Measurements from ENCODE around the gene MPRIP. TPM values are rescaled to one million over a fixed set of nuclear protein-coding genes. Genes with fewer than 3 reads are reported as not detected.

The MPRIP gene
- total and polyA plus RNA-seq, 2 donors (not counting 3 experiments of a cell fraction or from before 2014, with no cell fraction given), result 94.6 to 246 TPM

DNA sequence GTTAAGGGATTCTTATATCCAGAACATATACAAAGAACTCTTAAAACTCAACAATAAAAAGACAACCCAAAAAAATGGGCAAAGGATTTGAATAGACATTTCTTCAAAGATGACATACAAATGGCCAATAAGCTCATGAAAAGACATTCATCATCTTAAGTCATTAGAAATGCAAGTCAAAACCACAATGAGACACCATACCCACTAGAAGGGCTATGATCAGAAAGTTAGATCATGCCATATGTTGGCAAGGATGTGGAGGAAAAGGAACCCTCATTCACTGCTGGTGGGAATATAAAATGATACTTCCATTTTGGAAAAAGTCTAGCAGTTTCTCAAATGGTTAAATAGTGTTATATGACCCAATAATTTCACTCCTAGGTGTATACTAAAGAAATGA is 154.5 kb downstream of the MPRIP start:
- intact Hi-C loops (cut with micrococcal nuclease), result loop anchor here (1.0 kb wide), 1 partner anchor 9 kb away; no protein-coding TSS in a partner anchor

DNA sequence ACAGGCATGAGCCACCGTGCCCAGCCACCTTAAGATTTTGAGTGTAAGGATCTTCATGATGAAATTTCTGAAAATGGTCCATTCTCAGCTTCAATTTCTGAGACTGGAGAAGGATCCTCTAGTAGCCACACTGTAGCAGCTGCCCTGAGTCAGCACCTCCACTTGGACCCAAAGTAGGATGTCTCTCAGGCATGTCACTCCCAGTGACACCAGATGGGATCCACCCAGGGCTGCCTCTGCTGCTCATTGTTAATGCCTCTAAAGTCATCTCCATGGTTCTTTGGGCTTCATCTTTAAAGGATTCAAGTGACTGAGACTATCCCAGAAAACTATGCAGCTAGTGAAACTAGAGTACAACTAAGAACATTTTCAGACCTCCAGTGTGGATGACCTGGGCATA is 156.0 kb downstream of the MPRIP start:
- Histone ChIP-seq H2AFZ (ENCODE audit: low read depth, low read length) (no peak overlapping the region), H3K4me1 (ENCODE audit: control insufficient read depth, extremely low read depth, insufficient read depth, low read length) (no peaks in the 10 kb centered on the region), H3K9me3 (replicated peaks; ENCODE audit: control insufficient read depth, insufficient read depth, low read length) (no peaks in the 10 kb centered on the region), H3K4me2 (ENCODE audit: insufficient read depth, low read length) (no peak overlapping the region), H3K4me3 (replicated peaks in 1 of 3; ENCODE audit: insufficient read depth in 1 of 3, low read depth in 1 of 3, low read length in 3 of 3) (no peak overlapping the region), H3K9me1 (replicated peaks; ENCODE audit: control insufficient read depth, extremely low read depth, insufficient read depth, low read length) (no peaks in the 10 kb centered on the region), H3K27ac (ENCODE audit: insufficient read depth, low read depth, low read length) (no peak overlapping the region), H3K36me3 (ENCODE audit: control insufficient read depth in 2 of 2, extremely low read depth in 1 of 2, insufficient read depth in 2 of 2, low read length in 2 of 2) (no peaks in the 10 kb centered on the region), H3K27me3 (ENCODE audit: control insufficient read depth in 2 of 2, insufficient read depth in 2 of 2, low read length in 2 of 2) (no peaks in the 10 kb centered on the region), H3K79me2 (ENCODE audit: control insufficient read depth, insufficient read depth, low read length) (no peaks in the 10 kb centered on the region), H4K20me1 (replicated peaks; ENCODE audit: control insufficient read depth, extremely low read depth, insufficient read depth, low read length) (no peaks in the 10 kb centered on the region), H3K9ac (replicated peaks; ENCODE audit: extremely low read depth, insufficient read depth, low read length) (no peak overlapping the region)
- intact Hi-C loops (cut with micrococcal nuclease) (no loop called here), dilution Hi-C loops (cut with MboI; ENCODE audit: extremely low pct_ligation_motif_present, low sequenced_read_pairs) (no loop called here)
- TF ChIP-seq, protein P1, sequence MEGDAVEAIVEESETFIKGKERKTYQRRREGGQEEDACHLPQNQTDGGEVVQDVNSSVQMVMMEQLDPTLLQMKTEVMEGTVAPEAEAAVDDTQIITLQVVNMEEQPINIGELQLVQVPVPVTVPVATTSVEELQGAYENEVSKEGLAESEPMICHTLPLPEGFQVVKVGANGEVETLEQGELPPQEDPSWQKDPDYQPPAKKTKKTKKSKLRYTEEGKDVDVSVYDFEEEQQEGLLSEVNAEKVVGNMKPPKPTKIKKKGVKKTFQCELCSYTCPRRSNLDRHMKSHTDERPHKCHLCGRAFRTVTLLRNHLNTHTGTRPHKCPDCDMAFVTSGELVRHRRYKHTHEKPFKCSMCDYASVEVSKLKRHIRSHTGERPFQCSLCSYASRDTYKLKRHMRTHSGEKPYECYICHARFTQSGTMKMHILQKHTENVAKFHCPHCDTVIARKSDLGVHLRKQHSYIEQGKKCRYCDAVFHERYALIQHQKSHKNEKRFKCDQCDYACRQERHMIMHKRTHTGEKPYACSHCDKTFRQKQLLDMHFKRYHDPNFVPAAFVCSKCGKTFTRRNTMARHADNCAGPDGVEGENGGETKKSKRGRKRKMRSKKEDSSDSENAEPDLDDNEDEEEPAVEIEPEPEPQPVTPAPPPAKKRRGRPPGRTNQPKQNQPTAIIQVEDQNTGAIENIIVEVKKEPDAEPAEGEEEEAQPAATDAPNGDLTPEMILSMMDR (IDR thresholded peaks at IDR 0.05; ENCODE audit: extremely low read depth in 1 of 2, insufficient read depth in 1 of 2, low read depth in 1 of 2, low read length in 2 of 2), result no peak
- TF ChIP-seq JUN (IDR thresholded peaks at IDR 0.05; ENCODE audit: borderline replicate concordance, insufficient read depth, insufficient read length, low read depth) (no peak), EZH2 (IDR thresholded peaks at IDR 0.05; ENCODE audit: borderline replicate concordance, low read depth, low read length, severe bottlenecking) (no peak)
- FAIRE-seq, result no peak
- ChIA-PET POLR2A (no interaction called here), CTCF (no interaction called here)
- DNase-seq (ENCODE audit: low read depth, low spot score), result no peak
- no TSS peak for BruUV-seq (replicated peaks)

More for the DNA sequence above, 154.5 kb downstream of the MPRIP start:
- H3K4me2 ChIP-seq (ENCODE audit: insufficient read depth, low read length), result no peak overlapping the region
- BruUV-seq (replicated peaks), result no TSS peak
- H3K9ac ChIP-seq (replicated peaks; ENCODE audit: extremely low read depth, insufficient read depth, low read length), result no peak overlapping the region
- no peak for DNase-seq (ENCODE audit: low read depth, low spot score)
- ChIA-PET POLR2A (no interaction called here), CTCF (no interaction called here)
- no peak overlapping the region for H3K27ac ChIP-seq (ENCODE audit: insufficient read depth, low read depth, low read length)
- no peak for FAIRE-seq
- peaks cover 4% of the 10 kb centered on the region for H3K4me1 ChIP-seq (ENCODE audit: control insufficient read depth, extremely low read depth, insufficient read depth, low read length)
- H3K9me1 ChIP-seq (replicated peaks; ENCODE audit: control insufficient read depth, extremely low read depth, insufficient read depth, low read length), result no peaks in the 10 kb centered on the region
- no peaks in the 10 kb centered on the region for H3K36me3 ChIP-seq (ENCODE audit: control insufficient read depth in 2 of 2, extremely low read depth in 1 of 2, insufficient read depth in 2 of 2, low read length in 2 of 2)
- no peak for TF ChIP-seq EZH2 (IDR thresholded peaks at IDR 0.05; ENCODE audit: borderline replicate concordance, low read depth, low read length, severe bottlenecking)
- no peak overlapping the region for H3K4me3 ChIP-seq (replicated peaks in 1 of 3; ENCODE audit: insufficient read depth in 1 of 3, low read depth in 1 of 3, low read length in 3 of 3)
- no peaks in the 10 kb centered on the region for H3K27me3 ChIP-seq (ENCODE audit: control insufficient read depth in 2 of 2, insufficient read depth in 2 of 2, low read length in 2 of 2)
- no peaks in the 10 kb centered on the region for H3K79me2 ChIP-seq (ENCODE audit: control insufficient read depth, insufficient read depth, low read length)
- no peaks in the 10 kb centered on the region for H3K9me3 ChIP-seq (replicated peaks; ENCODE audit: control insufficient read depth, insufficient read depth, low read length)
- dilution Hi-C loops (cut with MboI; ENCODE audit: extremely low pct_ligation_motif_present, low sequenced_read_pairs), result no loop called here
- H4K20me1 ChIP-seq (replicated peaks; ENCODE audit: control insufficient read depth, extremely low read depth, insufficient read depth, low read length), result no peaks in the 10 kb centered on the region
- no peak overlapping the region for H2AFZ ChIP-seq (ENCODE audit: low read depth, low read length)

Data from endothelial cell of umbilical vein (primary cell).